ENCODE results near the gene GUCA1A.
A peak's percentile ranks its signal among the peaks of the same experiment; 100 is the strongest.
"Not testable (repeated sequence)": the region's sequence is repeated elsewhere in the genome, so short reads cannot be mapped to it uniquely, and the experiment has no call there.

GUCA1A gene

GRCh38 chr6:42177514-42178364 lies 4.6 kb downstream of the GUCA1A start:
- DNase-seq (ENCODE audit: low read depth): no peak

DNA sequence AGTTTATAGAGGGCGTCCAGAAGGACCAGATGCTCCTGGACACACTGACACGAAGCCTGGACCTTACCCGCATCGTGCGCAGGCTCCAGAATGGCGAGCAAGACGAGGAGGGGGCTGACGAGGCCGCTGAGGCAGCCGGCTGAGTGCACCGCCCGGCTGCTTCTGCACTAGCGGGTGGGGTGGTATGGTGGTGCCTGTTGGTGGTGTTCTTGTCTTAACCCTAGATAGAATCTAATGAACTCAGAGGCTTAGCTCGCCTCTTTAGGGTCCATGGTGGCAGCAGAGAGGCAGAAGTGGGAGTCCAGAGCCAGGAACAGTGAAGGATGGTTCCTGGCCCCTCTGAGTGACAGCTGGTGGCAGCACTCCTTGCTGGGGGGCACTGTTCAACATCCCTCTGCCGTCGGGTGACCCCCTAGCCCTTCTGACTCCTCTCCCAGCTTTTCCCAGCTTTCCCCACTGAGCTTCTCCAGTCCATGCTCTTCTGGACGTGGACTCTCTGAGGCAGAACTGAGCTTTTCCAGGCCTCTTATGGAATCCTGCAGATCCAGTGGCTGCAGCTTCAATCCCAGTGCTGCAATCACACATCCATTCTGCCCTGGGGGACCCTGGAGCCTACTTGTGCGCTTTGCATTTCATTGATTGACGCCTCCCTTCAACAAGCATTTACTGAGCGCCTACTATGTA lies 6.2 kb downstream of the GUCA1A start:
- no peak for DNase-seq (ENCODE audit: low read depth)

GRCh38 chr6:42179945-42180313 lies 6.8 kb downstream of the GUCA1A start:
- DNase-seq (ENCODE audit: low read depth): no peak

DNA sequence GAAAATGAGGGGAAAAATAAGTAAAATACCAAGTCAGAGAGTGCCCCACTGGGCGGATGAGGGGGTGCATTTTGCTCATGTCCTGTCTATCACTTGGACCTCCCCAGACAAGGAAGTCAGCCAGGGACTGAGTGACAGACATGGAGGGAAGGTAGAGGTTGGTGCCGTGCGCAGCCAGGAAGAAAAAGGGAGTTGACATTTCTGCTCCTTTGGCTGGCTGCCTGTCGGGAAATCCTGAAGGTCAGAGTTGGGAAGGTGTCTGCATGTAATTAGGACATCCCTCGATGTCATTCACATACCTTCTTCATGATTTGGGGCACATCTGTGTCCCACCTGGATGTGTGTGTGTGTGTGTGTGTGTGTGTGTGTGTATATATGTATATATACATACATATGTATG lies 8.9 kb downstream of the GUCA1A start:
- DNase-seq (ENCODE audit: low read depth): no peak

- no peak for DNase-seq (ENCODE audit: low read depth)
Measured at GRCh38 chr6:42184475-42184874, 11.3 kb downstream of the GUCA1A start.

DNA sequence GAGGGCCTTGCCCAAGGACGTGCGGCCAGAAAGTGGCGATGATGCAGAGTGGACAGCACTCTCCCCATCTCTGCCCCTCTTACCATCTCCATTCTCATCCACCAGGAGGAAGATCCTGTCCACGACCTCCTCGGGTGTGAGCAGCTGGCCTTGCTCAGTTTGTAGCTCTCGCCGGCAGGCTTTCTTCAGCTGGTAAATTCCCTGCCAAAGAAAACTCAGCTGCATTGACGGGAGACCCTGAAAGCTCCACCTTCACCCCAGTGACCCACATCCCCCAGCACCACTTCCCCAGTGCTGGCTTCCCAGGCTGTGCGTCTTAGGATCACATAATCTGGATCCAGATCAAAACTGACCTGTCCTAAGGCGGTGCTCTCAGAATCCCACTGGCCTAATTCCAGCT lies 12.4 kb downstream of the GUCA1A start:
- no peak for DNase-seq (ENCODE audit: low read depth)

- no peak for DNase-seq (ENCODE audit: low read depth)
Measured at GRCh38 chr6:42188406-42188805, 15.2 kb downstream of the GUCA1A start.

DNA sequence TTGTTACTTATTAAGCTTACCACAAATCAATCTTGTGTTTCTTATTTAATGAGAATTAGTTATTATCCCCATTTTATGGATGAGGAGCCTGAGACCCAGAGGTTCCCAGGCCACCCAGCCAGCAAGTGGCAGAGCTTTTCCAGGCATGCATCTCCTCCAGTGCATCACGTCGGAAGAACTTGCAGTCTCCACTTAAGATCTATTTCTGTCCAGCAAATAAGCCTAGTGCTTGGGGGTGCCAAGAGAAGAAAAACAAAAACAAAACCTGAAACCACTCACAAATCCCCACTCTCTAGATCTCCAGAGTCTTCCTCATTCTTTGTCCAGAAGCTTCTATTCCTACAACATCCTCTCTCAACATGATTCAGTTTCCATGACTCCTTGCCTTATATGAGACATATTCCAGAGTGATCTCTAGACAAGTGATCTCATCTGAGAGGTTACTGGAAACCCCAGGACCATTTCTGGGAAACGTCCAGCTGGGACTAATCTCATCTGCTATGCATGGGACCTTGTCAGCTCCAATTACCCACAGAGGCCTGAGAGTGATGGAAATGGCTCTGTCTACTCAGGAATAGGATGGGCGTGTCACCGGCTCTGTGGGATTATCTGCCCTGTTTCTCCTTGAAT lies 17.5 kb downstream of the GUCA1A start:
- peak; percentile 85 for DNase-seq (ENCODE audit: low read depth)

- DNase-seq (ENCODE audit: low read depth): not testable (repeated sequence)
Measured at GRCh38 chr6:42192385-42192784, 19.2 kb downstream of the GUCA1A start.

- DNase-seq (ENCODE audit: low read depth): no peak
Measured at GRCh38 chr6:42193491-42193894, 20.3 kb downstream of the GUCA1A start.

- DNase-seq (ENCODE audit: low read depth): no peak
Measured at GRCh38 chr6:42194056-42194455, 20.9 kb downstream of the GUCA1A start.

DNA sequence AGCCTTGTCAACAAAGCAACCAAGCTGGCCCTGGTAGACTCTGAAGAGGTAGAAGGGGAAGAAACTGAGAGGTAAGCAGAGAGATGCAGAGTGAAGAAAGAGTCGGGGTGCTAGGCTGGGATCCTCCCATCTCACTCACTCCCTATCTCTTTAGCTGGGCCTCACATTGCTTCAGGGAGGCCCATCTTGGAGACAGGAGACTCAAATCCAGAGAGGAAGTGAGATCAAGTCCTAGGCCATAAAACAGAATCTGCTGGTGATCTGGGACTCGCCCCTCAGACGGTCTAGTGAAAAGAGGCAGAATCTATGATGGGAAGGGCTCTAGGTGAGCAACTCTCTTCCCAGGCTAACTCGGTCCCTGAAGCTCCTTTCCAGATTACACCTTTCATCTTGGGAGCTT lies 22.3 kb downstream of the GUCA1A start:
- no peak for DNase-seq (ENCODE audit: low read depth)

DNA sequence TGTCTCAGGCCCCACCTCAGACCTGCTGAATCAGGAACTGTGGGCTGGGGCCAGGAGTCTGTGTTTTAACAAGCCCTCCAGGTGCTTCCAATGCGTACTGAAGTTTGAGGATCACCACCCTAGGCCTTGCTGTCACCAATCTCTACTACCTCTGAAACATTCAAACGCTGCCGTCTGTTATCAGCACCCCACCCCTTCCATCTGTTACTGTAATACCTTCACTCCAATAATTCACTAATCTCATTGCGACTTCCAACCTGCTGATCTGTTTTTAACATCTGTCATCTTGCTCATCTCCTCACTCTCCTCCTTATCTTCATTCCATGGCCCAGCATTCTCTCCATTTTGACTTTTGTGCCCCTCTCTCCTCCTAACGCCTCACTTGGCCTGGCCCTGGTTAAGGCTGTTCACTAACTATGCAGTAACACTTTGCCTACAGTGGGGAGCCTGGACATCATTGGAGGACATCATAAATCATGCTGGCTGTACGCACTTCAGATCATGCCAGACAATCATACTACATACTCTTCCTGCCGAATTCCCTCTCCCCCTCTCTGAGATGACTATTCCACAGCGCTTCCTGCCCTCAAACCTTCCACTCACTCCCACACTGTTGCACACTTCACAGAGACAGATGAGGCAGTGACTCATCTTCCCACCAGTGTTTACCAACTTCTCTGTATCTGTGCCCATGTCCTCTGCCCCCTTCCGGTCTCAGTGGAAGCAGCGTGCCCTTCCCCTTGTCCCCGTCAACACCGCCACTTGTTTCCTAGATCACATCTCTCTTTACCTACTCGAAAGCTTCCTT lies 24.6 kb downstream of the GUCA1A start:
- peak; percentile 54 for DNase-seq (ENCODE audit: low read depth)

- no peak for DNase-seq (ENCODE audit: low read depth)
Measured at GRCh38 chr6:42199106-42199981, 26.2 kb downstream of the GUCA1A start.

- peak; percentile 86 for DNase-seq (ENCODE audit: low read depth)
Measured at GRCh38 chr6:42200035-42200434, 26.9 kb downstream of the GUCA1A start.

- DNase-seq (ENCODE audit: low read depth): no peak
Measured at GRCh38 chr6:42201382-42201781, 28.2 kb downstream of the GUCA1A start.

GRCh38 chr6:42202131-42202915 lies 29.2 kb downstream of the GUCA1A start:
- DNase-seq (ENCODE audit: low read depth): not testable (repeated sequence)

DNA sequence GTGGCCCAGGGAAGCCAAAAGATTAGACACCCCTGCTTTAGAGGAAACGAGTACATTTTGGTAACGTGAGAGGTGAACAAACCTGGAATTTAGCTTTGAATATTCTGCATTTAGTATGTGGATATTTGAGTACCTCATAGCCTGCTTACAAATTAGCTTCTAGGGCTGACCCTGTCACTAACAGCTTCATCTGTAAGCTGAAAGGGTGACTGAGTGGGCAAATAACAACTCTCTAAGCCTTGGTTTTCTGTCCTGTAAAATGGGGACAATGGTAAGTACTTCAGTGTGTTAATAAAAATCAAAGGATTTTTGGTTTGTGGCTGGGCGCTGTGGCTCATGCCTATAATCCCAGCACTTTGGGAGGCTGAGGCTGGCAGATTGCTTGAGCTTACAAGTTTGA lies 30.0 kb downstream of the GUCA1A start:
- DNase-seq (ENCODE audit: low read depth): no peak

GRCh38 chr6:42204768-42205282 lies 31.7 kb downstream of the GUCA1A start:
- DNase-seq (ENCODE audit: low read depth): no peak

DNA sequence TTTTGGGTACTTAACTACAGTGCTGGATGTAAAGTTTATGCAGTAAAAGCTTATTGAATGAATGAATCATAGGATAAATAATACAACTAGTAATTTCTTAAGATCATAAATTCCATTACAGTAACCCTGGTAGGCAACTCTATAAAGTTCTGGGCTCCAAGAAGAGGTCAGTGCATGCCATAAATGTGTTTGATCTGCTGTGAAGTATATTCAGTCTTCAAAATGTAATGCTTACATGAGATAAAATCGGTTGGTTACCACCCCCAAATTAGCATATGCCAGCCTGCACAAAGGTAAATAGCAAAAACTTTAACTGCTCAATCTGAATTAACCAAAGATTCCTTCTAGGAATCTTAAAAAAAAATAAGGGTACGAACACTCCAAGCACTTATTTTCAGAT lies 34.4 kb downstream of the GUCA1A start:
- not testable (repeated sequence) for DNase-seq (ENCODE audit: low read depth)

All from GM04503 (cell line).